ENCODE measurements around the gene HS3ST3A1. TPM values are rescaled to one million over a fixed set of nuclear protein-coding genes. Genes with fewer than 3 reads are reported as not detected.

HS3ST3A1 gene
- polyA plus RNA-seq, 3 donors = 0.20 TPM; not detected in 2

DNA sequence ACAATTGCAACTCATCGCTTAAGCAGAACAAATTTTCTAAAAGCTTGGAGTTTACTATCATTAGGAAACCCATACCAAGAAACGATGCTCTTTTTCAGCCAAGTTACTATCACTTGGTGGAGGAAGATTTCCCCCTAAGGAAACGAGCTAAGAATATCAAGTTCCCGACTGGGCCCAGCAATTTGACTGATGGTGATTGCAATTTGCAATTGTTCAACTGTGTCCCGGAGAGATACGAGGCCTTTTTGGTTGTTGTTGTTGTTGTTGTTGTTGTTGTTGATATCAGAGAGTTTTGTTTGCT lies 6.2 kb downstream of the HS3ST3A1 start:
- no peak overlapping the region for H3K9ac ChIP-seq (ENCODE audit: insufficient read depth, low read length, poor library complexity, severe bottlenecking)
- H3K9me3 Mint-ChIP-seq = peaks cover 0 to 2% (median 0%) of the 10 kb centered on the region in 7 donors
- intact Hi-C loops (cut with micrococcal nuclease) = loop anchor here (2.0 to 5.0 kb wide), 3 partner anchors 707 to 1332 kb away; partner anchors contain the start of gene HS3ST3B1 (in 2 of the 2)
- H3K79me2 ChIP-seq (ENCODE audit: insufficient read depth, low read length) = no peaks in the 10 kb centered on the region
- no peaks in the 10 kb centered on the region for H4K20me1 ChIP-seq (ENCODE audit: insufficient read depth, low read length)
- peaks cover 28 to 33% (median 29%) of the 10 kb centered on the region in 3 donors for H3K27me3 Mint-ChIP-seq (ENCODE audit: low read depth in 3 of 3)
- no peak overlapping the region for H2AFZ ChIP-seq (ENCODE audit: insufficient read depth, low read depth, low read length, poor library complexity, severe bottlenecking)
- H3K4me1 Mint-ChIP-seq = peaks cover 17% of the 10 kb centered on the region
- no peaks in the 10 kb centered on the region for H3K36me3 ChIP-seq (replicated peaks in 1 of 2; ENCODE audit: control insufficient read depth in 1 of 2, insufficient read depth in 2 of 2, low read length in 2 of 2)
- TF ChIP-seq, protein P1, sequence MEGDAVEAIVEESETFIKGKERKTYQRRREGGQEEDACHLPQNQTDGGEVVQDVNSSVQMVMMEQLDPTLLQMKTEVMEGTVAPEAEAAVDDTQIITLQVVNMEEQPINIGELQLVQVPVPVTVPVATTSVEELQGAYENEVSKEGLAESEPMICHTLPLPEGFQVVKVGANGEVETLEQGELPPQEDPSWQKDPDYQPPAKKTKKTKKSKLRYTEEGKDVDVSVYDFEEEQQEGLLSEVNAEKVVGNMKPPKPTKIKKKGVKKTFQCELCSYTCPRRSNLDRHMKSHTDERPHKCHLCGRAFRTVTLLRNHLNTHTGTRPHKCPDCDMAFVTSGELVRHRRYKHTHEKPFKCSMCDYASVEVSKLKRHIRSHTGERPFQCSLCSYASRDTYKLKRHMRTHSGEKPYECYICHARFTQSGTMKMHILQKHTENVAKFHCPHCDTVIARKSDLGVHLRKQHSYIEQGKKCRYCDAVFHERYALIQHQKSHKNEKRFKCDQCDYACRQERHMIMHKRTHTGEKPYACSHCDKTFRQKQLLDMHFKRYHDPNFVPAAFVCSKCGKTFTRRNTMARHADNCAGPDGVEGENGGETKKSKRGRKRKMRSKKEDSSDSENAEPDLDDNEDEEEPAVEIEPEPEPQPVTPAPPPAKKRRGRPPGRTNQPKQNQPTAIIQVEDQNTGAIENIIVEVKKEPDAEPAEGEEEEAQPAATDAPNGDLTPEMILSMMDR (IDR thresholded peaks at IDR 0.05) = no peak
- H3K27ac Mint-ChIP-seq = no peak overlapping the region
- peaks cover 27 to 30% of the 10 kb centered on the region in 2 donors for H3K27me3 ChIP-seq (ENCODE audit: control insufficient read depth in 2 of 2, insufficient read depth in 2 of 2, low read length in 2 of 2)
- H3K4me3 ChIP-seq (replicated peaks in 1 of 3; ENCODE audit: low read depth in 2 of 3, low read length in 3 of 3) = no peak overlapping the region
- H3K9me3 ChIP-seq (replicated peaks in 1 of 2; ENCODE audit: control insufficient read depth in 1 of 2, insufficient read depth in 1 of 2, low read length in 2 of 2) = peaks cover 0 to 10% of the 10 kb centered on the region in 2 donors
- H3K4me1 ChIP-seq (ENCODE audit: control insufficient read depth in 1 of 2, insufficient read depth in 2 of 2, low read length in 2 of 2) = no peaks in the 10 kb centered on the region
- no peak for DNase-seq
- H3K4me2 ChIP-seq (replicated peaks; ENCODE audit: extremely low read depth, low read length, poor library complexity, severe bottlenecking) = no peak overlapping the region
- no CpG with 5 or more reads among the region's 6 CpGs for whole genome bisulfite sequencing (ENCODE audit: insufficient coverage)
- no peak overlapping the region for H3K27ac ChIP-seq (ENCODE audit: low read depth in 1 of 2, low read length in 2 of 2)
- H3K4me3 Mint-ChIP-seq = no peak overlapping the region
- no peaks in the 10 kb centered on the region for H3K36me3 Mint-ChIP-seq

DNA sequence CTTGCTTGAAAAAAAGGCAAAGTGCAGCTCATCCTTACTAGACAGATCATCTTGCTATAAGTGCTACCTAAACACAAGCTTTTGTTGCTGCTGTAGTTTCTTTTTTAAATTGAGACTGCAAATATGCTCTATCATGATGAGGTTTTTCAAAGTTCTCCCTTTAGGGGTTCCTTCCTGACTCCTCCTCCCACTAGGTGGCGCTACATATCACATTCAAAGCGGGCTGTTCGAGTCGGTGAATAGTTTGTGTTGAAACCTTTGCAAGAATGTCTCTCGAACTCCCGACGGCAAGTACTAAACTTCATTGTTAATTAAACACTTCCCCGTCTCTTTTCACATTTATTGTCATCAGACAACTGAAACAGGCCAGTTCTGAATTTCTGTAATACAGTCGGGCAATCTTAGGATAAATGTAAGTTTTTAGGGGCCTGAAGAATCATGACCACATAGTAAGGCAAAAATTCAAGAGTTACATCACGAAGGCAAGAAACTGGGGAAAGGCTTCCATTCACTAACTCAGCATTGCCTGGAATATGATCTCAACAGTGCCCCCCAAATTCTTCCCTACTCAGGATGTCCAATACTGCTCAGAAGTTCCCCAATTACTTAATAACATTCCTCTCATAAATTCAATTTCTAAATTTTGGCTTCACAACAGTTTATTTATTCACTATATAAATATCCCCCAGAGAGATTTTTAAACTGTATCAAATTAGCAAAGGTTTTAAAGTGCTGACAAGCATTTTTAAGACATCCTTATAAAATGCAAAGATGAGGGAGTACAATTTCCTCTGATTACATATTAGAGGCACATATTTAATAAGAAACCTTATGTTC lies 6.7 kb downstream of the HS3ST3A1 start:
- no peaks in the 10 kb centered on the region for H3K79me2 ChIP-seq (ENCODE audit: insufficient read depth, low read length)
- H3K27me3 ChIP-seq (ENCODE audit: control insufficient read depth in 2 of 2, insufficient read depth in 2 of 2, low read length in 2 of 2) = peaks cover 21 to 24% of the 10 kb centered on the region in 2 donors
- H4K20me1 ChIP-seq (ENCODE audit: insufficient read depth, low read length) = no peaks in the 10 kb centered on the region
- intact Hi-C loops (cut with micrococcal nuclease) = loop anchor here (2.0 to 5.0 kb wide), 3 partner anchors 707 to 1332 kb away; partner anchors contain the start of gene HS3ST3B1 (in 2 of the 2)
- Mint-ChIP-seq H3K27ac (no peak overlapping the region), H3K36me3 (no peaks in the 10 kb centered on the region), H3K4me1 (peaks cover 17% of the 10 kb centered on the region), H3K27me3 (ENCODE audit: low read depth in 3 of 3) (peaks cover 24 to 29% (median 25%) of the 10 kb centered on the region in 3 donors), H3K4me3 (peak overlapping the region in 1 of 2 donors; percentile 66), H3K9me3 (peaks cover 0 to 2% (median 0%) of the 10 kb centered on the region in 7 donors)
- no peaks in the 10 kb centered on the region for H3K4me1 ChIP-seq (ENCODE audit: control insufficient read depth in 1 of 2, insufficient read depth in 2 of 2, low read length in 2 of 2)
- no peak overlapping the region for H3K4me2 ChIP-seq (replicated peaks; ENCODE audit: extremely low read depth, low read length, poor library complexity, severe bottlenecking)
- H3K27ac ChIP-seq (ENCODE audit: low read depth in 1 of 2, low read length in 2 of 2) = no peak overlapping the region
- no peak overlapping the region for H3K9ac ChIP-seq (ENCODE audit: insufficient read depth, low read length, poor library complexity, severe bottlenecking)
- no peak overlapping the region for H2AFZ ChIP-seq (ENCODE audit: insufficient read depth, low read depth, low read length, poor library complexity, severe bottlenecking)
- 100% methylated on average over 1 of the region's 10 CpGs for WGBS (ENCODE audit: insufficient coverage)
- peak; percentile 53 to 66 (median 57) for DNase-seq
- peaks cover 0 to 10% of the 10 kb centered on the region in 2 donors for H3K9me3 ChIP-seq (replicated peaks in 1 of 2; ENCODE audit: control insufficient read depth in 1 of 2, insufficient read depth in 1 of 2, low read length in 2 of 2)
- TF ChIP-seq, protein P1 (IDR thresholded peaks at IDR 0.05) = peak; percentile 86
- no peaks in the 10 kb centered on the region for H3K36me3 ChIP-seq (replicated peaks in 1 of 2; ENCODE audit: control insufficient read depth in 1 of 2, insufficient read depth in 2 of 2, low read length in 2 of 2)
- no peak overlapping the region for H3K4me3 ChIP-seq (replicated peaks in 1 of 3; ENCODE audit: low read depth in 2 of 3, low read length in 3 of 3)

Data from CD14-positive monocyte (primary cell).